GM19023 (cell line): Measurements from ENCODE around the gene DICER1.

ENCODE experiments used
- ATAC-seq: cut with Tn5 transposase; IDR thresholded peaks from one replicate; pipeline ENCODE4 v1.9.1; 2021; ENCODE audit warnings: mild to moderate bottlenecking, moderate library complexity; ENCODE audit not compliant: unreplicated experiment

DICER1 gene

DNA sequence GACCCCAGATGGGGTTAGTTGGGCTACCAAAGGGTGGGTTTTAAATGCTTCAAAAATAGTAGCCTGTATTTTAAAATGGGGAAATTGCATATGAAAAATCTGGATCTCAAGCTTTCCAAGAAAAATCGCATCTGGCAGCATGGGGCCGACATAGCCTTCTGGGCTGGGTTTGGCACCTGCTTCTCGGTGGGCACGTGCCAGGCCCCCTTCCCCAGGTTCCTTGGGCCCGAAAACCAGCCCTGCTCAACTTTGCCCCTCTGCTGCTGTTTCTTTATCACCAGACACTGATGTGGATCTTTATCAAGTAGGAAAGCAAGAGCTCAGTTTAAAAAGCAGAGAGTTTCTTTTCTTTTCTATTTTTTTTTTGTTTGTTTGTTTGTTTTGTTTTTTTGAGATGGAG lies 95.1 kb downstream of the DICER1 start:
- ATAC-seq: no peak

DNA sequence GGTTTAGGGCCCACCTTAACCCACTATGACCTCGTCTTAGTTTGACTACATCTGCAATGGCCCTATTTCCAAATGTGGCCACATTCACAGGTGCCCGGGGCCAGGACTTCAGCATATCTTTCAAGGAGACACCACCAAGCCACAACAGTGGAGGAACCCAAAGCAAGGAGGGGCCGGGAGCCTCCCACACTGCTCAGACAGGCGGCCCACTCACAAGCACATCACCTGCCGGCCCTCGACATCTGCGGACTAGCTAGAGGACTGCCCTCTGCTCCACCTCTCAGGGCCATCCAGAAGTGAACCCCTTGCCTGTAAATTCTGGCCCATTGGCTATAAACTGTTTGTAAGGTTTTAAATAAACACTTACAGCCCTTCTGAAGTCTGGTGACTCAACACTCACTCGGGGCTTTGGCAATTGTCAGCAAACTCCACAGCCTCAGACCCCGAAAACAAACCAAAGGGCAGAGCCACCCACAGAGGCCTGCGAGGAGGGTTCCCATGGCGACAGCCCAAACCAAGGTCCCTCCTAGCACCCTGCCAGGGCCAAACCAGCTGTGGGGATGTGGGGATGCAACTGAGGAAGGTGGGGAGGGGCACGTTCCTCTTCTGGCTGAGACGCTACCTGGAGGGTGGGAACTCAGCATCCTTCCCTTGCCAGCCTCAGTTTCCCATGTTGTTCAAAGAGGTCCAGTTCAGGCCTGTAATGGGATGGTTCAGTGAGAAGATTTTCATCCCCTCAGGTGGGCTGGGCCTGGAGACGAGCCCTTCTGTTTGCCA lies 95.8 kb downstream of the DICER1 start:
- no peak for ATAC-seq

DNA sequence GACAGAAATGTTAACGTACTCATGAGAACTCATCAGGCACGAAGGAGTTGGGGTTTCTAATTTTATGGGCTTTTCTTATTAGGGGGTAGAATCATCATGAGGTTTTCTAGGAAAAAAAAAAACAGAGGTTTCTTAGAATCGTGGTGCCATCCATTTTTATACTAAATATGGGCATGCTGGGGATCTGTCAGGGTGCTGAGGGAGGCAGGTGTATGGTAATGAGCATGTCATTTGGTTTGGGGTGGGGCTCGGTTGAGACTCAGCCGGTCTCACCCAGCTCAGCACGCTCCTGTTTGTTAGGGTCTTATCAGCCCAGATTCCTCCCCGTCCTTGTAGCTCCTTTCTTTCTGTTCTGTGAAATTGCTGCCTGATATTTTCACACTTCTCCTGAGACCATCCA lies 98.2 kb downstream of the DICER1 start:
- ATAC-seq: no peak

DNA sequence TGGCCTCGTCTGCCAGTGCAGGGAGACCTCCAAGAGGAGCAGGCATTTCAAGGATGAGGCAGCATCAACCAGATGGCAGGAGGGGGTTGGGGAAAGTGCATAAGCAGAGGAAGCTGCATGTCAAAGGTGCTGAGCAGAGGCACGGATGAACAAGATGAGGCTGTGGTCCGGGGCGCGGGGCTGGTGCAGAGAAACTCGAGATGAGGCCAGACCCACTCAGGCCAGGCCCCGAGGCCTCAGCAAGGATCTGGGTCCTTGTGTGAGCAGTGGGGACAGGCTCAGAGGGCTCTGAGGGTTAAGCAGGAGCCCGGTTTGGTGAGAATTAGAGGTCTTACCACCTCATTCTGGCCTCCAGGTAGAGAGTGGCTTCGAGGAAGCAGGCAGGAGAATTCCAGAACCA lies 98.8 kb downstream of the DICER1 start:
- ATAC-seq: no peak

DNA sequence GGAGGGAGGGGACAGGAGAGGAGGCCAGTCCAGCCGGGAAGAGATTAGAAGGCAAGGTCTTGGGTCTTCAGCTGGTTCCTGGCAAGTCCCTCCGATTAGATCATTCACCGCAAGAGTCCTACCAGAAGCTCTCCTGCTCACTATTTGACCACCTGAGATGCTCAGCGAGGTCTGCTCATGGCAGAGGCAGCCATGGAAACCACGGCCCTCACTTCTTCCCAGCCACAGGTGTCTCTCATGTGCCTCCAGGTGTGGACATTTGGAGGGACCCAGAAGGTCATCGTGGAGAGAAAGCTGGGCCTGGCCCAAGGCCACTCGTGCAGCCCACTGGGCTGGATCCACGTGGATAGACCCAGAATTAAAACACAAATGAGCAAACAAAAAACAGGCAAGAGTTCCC lies 99.5 kb downstream of the DICER1 start:
- no peak for ATAC-seq

DNA sequence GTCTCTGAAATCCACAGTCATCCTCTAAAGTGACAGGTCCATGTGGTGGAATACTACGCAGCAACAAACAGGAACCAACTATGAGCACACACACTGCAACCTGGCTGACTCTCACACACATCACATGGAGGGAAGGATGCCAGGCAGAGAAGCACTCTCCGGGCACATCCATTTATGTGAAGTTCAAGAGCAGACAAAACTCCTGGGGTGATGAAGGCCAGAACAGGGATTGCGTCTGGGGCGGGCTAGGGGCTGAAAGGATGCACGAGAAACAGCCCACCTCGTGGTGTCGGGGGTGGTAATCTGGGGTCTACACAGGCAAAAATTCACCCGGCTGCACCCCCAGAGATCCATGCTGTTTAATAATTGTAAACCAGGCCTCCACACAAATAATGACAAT lies 100.2 kb downstream of the DICER1 start:
- no peak for ATAC-seq

DNA sequence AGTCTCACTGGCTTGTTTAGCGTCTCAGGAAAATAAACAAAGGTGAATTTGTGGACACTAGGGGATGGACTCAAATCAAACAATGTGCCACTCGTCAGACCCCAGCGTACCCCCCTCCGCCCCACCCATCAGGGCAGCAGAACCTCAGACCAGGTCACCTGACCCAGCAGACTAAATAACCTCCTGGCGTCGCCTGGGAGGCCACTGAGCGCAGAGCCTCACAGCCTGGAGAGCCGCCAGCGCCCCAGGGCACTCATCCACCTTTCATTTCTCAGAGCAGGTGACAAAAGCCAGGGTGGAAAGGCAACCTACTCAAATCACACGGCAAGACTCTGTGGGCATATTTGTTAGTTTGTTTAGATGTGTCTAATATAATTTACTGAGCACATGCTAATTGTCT lies 100.9 kb downstream of the DICER1 start:
- no peak for ATAC-seq

DNA sequence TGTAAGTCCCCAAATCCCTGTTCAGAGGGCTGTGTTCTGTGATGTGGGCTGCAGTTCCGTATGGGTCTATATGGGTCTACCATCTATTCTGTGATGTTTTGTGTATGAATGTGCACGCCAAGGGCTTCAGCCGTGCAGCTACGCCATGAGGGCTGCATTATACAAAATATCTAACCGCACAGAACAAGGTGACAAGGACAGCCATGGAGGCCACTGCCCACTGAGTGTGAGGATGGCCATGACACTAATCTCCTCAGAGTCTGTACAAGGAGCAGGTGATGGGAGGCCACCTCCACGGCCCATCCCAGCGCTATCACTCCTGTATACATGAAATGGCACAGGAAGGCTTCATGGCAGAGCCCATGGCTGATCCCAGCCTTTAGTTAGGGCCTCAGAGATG lies 102.0 kb downstream of the DICER1 start:
- no peak for ATAC-seq

DNA sequence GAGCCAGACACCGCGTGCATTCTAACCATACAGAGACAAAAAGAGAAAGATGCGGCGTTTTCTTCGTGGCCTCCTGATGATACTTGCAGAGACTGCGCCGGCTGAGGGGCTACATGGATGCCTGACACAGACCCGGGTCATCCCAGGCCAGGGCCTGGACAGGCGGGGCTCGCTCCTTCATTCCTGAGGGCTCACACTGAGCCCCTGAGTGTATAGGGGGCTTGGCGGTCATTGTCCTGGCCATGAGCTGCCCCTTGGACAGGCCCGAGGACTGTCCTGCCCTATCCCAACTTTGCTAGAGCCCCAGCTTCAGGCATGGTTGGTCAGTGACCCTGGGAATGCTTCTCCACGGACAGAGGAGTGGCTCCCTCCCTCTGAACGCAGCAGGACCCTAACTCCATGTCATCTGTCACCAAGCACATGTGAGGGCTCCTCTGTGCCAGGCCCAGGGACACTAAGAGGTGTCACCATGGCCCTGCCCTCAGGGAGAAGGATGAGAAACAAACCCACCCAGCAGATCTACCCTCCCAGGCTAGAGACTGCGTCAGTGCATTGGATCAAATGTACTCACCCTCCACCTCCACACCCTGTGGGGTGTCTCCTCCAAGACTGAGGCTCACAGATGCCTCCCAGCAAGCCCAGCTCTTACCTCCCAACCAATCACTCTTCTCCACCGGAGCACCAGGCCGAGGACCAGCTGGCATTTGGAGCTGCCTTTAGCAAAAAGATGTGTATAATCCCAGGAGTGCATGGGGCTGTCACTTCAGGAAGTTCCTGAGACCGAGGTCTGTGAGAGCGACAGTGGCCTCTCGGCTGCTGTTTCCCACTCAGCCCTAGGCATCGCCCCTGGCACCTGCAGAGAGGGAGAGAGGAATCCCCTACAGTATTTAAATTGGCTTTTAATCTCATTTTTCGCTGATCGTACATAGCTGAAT lies 102.7 kb downstream of the DICER1 start:
- ATAC-seq: no peak

DNA sequence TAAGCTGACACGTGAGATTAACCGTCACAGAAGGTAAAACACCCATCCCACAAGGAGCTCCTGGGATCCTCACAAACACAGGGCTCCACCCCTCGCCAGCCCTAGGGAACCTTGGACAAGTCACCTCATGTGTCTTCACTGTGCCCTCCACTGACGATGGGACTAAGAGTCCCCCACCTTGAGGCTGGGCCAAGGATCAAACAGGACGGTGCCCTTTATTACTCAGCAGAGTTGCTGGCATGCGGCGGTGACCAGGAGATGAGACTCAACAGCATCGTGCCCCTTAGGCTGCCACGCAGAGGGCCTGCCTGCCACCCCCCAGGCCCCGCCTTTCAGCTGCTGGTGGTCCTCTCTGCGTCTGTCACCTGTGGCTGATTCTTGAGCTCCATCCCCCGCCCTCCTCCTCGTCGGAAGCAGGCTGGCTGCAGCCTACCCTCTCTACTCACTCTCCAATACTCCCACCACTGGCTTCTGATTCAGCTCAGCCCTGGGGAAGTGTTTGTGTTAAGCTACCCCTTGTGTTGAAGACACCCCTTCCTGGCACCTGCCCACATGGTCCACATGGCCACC lies 105.2 kb downstream of the DICER1 start:
- ATAC-seq: no peak

DNA sequence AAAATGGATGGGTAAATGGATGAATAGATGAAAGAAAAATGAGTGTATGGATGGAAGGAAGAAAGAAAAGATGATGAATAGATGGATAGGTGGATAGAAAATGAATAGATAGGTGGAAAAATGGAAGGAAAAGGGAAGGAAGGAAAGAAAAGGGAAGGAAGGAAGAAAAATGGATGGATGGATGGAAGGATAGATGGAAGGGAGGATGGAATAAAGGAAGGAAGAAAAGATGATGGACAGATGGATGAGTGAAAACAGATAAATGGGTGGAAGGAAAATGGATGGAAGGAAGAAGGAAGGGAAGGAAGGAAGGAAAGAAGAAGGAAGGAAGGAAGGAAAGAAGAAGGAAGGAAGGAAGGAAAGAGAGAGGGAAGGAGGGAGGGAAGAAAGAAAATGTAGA lies 107.4 kb downstream of the DICER1 start:
- ATAC-seq: no peak

DNA sequence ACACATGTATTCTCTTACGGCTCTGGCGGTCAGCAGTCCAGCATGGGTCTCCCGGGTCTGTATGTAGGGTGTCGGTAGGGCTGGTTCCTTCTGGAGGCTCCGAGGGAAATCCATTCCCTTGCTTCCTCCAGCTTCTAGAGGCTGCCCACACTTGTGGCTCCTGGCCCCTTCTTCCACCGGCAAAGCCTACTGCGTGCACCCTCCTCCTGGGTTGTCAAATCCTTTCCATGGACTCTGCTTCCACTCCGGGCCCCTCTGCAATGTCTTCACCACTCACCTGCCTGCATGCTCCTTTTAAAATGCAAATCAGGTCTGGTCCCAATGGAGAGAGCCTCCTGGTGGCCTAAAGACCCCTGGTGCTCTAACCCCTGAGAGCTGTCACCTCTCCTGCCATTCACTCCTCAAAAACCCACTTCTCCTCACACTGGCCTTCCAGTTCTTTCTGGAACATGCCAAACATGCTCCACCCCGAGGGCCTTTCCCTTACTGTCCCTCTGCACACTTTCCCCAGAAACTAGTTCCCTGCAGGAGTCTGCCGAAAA lies 108.5 kb downstream of the DICER1 start:
- ATAC-seq: no peak

DNA sequence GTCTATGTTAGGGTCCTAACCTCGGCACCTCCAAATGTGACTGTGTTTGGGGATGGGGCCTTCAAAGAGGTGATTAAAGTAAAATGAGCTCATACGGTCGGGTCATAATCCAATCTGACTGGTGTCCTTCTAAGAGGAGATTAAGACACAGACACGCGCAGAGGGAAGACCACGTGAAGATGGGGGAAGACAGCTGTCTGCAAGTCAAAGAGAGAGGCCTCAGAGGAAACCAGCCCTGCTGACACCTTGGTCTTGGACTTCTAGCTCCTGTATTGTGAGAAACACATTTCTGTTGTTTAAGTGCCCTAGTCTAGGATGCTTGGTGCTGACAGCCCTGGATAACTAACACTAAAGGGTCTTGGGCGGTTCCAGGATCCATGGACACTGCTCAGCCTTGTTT lies 109.6 kb downstream of the DICER1 start:
- ATAC-seq: no peak

DNA sequence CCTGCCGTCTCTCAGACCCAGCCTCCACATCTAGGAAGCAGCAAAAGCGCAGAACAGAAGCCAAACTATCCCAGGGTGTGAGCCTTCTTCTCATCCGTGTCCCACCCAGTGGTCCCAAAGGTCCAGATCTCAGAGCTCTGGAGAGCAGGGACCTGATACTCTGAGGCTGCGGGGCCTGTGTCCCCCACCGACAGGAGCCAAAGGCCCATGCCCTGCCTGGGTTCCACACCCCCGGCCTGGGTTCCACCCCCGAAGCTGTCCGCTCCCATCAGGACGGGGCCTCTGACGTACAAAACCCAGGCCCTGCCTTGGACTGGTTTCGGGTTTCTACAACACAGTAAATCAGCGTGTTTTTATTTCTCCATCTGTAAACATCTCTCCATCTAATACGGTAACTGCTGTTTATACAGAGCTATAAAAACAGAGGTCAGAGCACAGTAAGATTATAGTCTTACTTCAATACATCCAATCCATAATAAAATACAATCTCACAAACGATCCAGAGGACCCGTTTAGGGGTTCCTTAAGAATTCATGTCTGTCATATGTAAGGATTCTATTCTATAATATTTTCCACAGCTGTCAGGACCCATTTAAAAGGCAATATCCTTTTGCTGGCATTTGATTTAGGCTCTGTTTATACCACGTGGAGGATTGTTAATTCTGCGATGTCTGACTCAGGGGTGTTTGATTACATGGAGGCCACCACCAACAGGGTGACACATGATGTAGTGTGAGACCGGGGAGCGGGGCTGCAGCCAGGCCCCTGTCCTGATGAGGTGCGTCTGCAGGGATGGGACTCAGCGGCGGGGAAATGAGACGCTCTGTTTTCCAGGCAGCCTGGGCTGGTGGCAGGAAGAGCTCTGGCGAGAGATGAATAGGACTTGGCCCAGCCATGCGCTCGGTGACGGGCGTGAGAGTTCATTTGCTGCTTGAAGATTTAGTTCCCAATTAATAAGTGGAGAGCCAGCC lies 110.3 kb downstream of the DICER1 start:
- no peak for ATAC-seq

DNA sequence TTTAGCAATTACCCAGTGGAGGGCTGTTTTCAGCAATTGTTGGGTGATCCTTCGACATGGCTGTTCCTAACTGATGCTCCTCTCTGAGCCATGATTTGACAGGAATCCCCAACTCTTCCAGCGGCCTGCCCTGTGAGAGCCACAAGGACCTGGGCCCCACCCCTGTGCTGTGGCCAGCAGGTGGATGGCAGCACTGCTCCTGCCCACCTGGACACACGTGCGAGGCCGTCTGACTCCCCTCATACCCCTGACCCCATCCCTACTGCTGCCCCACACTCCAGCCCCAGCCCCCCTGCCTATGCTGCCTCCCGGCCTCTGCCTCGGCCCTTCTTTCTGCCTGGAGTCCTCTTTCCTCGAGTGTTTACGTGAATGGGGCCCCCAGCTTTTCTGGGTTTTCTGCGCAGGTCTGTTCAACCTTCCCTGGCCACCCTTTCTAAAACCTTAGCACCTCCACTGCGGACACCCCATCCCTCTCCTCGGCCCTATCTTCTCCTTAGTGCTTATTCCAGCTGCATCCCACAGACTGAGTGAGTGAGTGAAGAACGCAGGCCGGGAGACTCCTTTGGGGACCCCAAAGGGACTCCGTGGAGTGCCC lies 111.4 kb downstream of the DICER1 start:
- no peak for ATAC-seq

DNA sequence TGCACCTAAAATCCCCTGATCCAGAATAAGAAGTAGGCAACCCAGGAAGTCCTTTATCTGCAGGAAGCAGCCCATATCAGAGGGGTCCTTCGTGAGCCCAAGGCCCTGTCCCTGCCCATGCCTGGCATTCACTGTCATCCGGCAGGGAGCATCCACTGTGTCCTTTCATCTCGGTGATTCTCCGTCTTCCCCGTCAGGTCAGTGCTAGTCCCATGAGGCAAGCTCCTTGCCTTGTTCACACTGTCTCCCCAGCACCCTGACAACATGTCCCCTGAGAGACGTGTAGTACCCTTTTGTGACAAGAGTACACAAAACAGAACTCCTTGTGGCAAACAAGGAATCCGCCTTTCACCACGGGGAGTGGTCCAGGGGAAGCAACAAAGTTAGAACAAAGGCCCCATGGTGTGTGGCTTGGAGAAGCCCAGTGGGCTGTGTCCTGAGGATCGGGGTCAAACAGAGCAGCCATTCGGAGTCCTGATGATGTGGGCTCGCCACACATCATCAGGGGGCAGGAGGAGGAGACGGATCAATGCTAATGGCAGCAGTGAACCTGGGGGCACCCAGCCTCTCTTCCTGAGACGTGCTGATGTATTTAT lies 112.1 kb downstream of the DICER1 start:
- no peak for ATAC-seq

DNA sequence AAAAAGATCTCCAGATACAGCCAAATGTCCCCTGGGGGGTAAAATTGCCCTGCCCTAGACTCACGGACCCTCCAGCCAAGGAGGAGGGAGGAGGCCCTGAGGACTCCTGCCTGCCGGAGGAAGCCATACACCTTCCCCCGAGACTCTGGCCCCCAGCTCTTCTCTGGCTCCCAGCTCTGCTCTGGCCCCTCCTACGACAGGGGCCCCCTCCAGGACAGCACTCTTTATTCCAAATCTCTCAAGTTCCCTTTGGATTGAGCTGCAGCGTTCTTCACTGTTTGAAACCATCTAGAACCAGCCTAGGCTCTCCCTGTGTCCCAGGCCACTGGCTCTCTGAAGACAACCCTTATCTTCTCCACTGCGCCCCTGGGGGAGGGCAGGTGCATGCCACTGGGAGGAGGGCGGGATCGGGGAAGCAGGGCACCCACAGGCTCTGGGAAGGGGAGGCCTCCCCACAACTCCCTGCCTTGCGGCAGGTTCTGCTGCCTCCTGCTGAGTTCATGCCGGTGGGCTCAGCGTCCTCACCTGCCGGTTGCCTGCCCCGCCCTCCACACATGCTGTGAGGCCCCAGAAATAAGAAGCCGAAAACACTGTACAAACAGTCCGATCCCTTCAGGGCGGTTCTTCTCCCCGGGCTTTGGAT lies 112.7 kb downstream of the DICER1 start:
- ATAC-seq: no peak

DNA sequence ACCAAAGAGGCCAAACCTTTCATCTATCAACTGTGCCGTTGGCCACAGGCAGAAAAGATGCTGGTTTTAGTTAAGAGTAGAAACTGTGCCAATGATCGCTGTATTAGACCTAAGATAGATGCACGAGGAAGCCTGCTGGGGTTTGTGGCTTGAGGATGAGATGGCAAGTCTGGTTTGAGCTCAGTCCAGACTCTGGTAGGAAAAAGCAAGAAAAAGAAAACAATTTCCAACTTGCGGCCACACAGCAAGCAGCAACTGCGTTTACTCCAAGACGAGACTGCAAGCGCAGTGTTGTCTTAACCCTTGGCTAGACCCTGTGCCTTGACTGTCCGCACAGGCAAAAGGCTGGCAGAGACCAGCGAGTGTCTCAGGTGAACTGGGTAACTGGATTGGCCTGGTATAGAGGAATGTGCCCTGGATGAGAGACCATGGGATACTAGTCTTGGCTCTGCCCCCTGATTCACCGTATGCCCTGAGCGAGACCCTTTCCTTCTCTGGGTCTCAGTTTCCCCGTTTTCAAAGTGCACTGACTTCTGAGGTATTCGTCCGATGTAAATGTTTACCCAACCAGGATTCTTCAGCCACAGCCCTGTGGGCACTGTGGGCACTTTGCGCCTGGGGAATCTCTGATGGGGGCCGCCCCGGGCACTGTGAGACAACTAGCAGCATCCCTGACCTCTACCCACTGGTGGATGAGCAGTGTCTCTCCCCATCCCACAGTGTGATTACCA lies 113.4 kb downstream of the DICER1 start:
- ATAC-seq: no peak
